ENCODE measurements around the gene ARHGEF39.

GRCh38 chr9:35682520-35683315 lies 17.7 kb upstream of the ARHGEF39 start:
- TF ChIP-seq EZH2 (IDR thresholded peaks at IDR 0.05; ENCODE audit: insufficient read depth, poor library complexity, severe bottlenecking) (no peak), EZH2phosphoT487 (IDR thresholded peaks at IDR 0.05; ENCODE audit: insufficient read depth, low read depth) (no peak)
